ENCODE results near the gene PDCD6IP.
"Not testable (repeated sequence)": the region's sequence is repeated elsewhere in the genome, so short reads cannot be mapped to it uniquely, and the experiment has no call there.

Gene PDCD6IP

GRCh38 chr3:33798418-33799201 lies at the start of gene PDCD6IP:
Gene PDCD6IP, plus strand, starts transcription at chr3:33798630. Its CDS starts 99 bp downstream, at chr3:33798729.
- peak; percentile 94 for DNase-seq (ENCODE audit: low spot score)

GRCh38 chr3:33749546-33750210 lies 48.8 kb upstream of the PDCD6IP start:
- DNase-seq (ENCODE audit: low spot score), result no peak

- DNase-seq (ENCODE audit: low spot score), result no peak
Observed at GRCh38 chr3:33750211-33750548, 48.2 kb upstream of the PDCD6IP start.

GRCh38 chr3:33751336-33751735 lies 47.1 kb upstream of the PDCD6IP start:
- DNase-seq (ENCODE audit: low spot score), result no peak

- DNase-seq (ENCODE audit: low spot score), result not testable (repeated sequence)
Observed at GRCh38 chr3:33754391-33754790, 44.0 kb upstream of the PDCD6IP start.

GRCh38 chr3:33758281-33758680 lies 40.1 kb upstream of the PDCD6IP start:
- no peak for DNase-seq (ENCODE audit: low spot score)

- no peak for DNase-seq (ENCODE audit: low spot score)
Observed at GRCh38 chr3:33758864-33759263, 39.6 kb upstream of the PDCD6IP start.

- no peak for DNase-seq (ENCODE audit: low spot score)
Observed at GRCh38 chr3:33768578-33769330, 29.7 kb upstream of the PDCD6IP start.

GRCh38 chr3:33773637-33774036 lies 24.8 kb upstream of the PDCD6IP start:
- no peak for DNase-seq (ENCODE audit: low spot score)

- DNase-seq (ENCODE audit: low spot score), result no peak
Observed at GRCh38 chr3:33775363-33775762, 23.1 kb upstream of the PDCD6IP start.

- DNase-seq (ENCODE audit: low spot score), result no peak
Observed at GRCh38 chr3:33777996-33778395, 20.4 kb upstream of the PDCD6IP start.

- no peak for DNase-seq (ENCODE audit: low spot score)
Observed at GRCh38 chr3:33779751-33780150, 18.7 kb upstream of the PDCD6IP start.

- DNase-seq (ENCODE audit: low spot score), result not testable (repeated sequence)
Observed at GRCh38 chr3:33781413-33781812, 17.0 kb upstream of the PDCD6IP start.

GRCh38 chr3:33786565-33787327 lies 11.7 kb upstream of the PDCD6IP start:
- no peak for DNase-seq (ENCODE audit: low spot score)

- peak; percentile 69 for DNase-seq (ENCODE audit: low spot score)
Observed at GRCh38 chr3:33787328-33788009, 11.0 kb upstream of the PDCD6IP start.

- no peak for DNase-seq (ENCODE audit: low spot score)
Observed at GRCh38 chr3:33789183-33789954, 9.1 kb upstream of the PDCD6IP start.

- DNase-seq (ENCODE audit: low spot score), result no peak
Observed at GRCh38 chr3:33790091-33790490, 8.3 kb upstream of the PDCD6IP start.

- no peak for DNase-seq (ENCODE audit: low spot score)
Observed at GRCh38 chr3:33791477-33792166, 6.8 kb upstream of the PDCD6IP start.

- no peak for DNase-seq (ENCODE audit: low spot score)
Observed at GRCh38 chr3:33792167-33792892, 6.1 kb upstream of the PDCD6IP start.

All from ecto neural progenitor cell (in vitro differentiated cells).